K562 (cell line): ENCODE data around the gene SNRPA. TPM values are rescaled to one million over a fixed set of nuclear protein-coding genes. Genes with fewer than 3 reads are reported as not detected.

Source experiments
- EHMT2 ChIP-seq: fragments of 450-650 bp; IDR thresholded peaks from 2 replicates; pipeline ENCODE4 v1.6.1; 2018; ENCODE audit warnings: antibody characterized with exemption
- EP300 ChIP-seq: IDR thresholded peaks from 2 replicates; pipeline ENCODE4 v1.6.1; 2012; ENCODE audit warnings: low read length, improper control_type of control experiment
- HNRNPUL1 ChIP-seq: fragments of 200-400 bp; formaldehyde crosslinking; IDR thresholded peaks from 2 replicates; pipeline ENCODE4 v1.6.1; 2017; ENCODE audit warnings: low read length
- ILF3 ChIP-seq: fragments of 450-650 bp; IDR thresholded peaks from 2 replicates; pipeline ENCODE4 v1.6.1; 2018; ENCODE audit warnings: antibody characterized with exemption, mild to moderate bottlenecking, moderate library complexity, borderline replicate concordance
- MNT ChIP-seq, 2 experiments: fragments of 450-650 bp; conservative IDR thresholded peaks; 2 replicates each; pipeline ENCODE4 v1.6.1; 2017; ENCODE audit warnings: mild to moderate bottlenecking in 2 of 2, moderate library complexity in 2 of 2
- PHF20 ChIP-seq: fragments of 450-650 bp; IDR thresholded peaks from 2 replicates; pipeline ENCODE4 v1.6.1; 2018; ENCODE audit not compliant: partially characterized antibody
- PKNOX1 ChIP-seq: fragments of 450-650 bp; IDR thresholded peaks from 2 replicates; pipeline ENCODE4 v1.6.1; 2016
- POLR3G ChIP-seq: IDR thresholded peaks from 2 replicates; pipeline ENCODE4 v1.6.1; 2011; ENCODE audit not compliant: insufficient read length, insufficient replicate concordance; ENCODE audit errors: extremely low read depth
- RFX7 ChIP-seq: fragments of 250-450 bp; sonication (Bioruptor Pico); IDR thresholded peaks from 2 replicates; pipeline ENCODE4 v1.5.1; 2021; ENCODE audit warnings: mild to moderate bottlenecking
- RHOXF2B ChIP-seq: fragments of 250-450 bp; sonication (Bioruptor Pico); conservative IDR thresholded peaks from 2 replicates; pipeline ENCODE4 v1.5.1; 2021
- SPI1 ChIP-seq: IDR thresholded peaks from 2 replicates; pipeline ENCODE4 v1.6.1; 2011; ENCODE audit warnings: low read depth, low read length, control low read depth, borderline replicate concordance
- YY1 ChIP-seq, 3 experiments: IDR thresholded peaks; 2 replicates each; pipeline ENCODE4 v1.6.1; 2011; ENCODE audit warnings: low read length in 2 of 3, mild to moderate bottlenecking in 2 of 3, moderate library complexity in 2 of 3, borderline replicate concordance in 1 of 3, control low read depth in 1 of 3, low read depth in 1 of 3; ENCODE audit not compliant: insufficient read depth in 3 of 3, insufficient replicate concordance in 2 of 3, control insufficient read depth in 1 of 3, insufficient read length in 1 of 3; ENCODE audit errors: extremely low read depth in 1 of 3
- ZBTB26 ChIP-seq: fragments of 450-650 bp; formaldehyde crosslinking; IDR thresholded peaks from 2 replicates; pipeline ENCODE4 v1.4.0; 2022; ENCODE audit warnings: missing genetic modification characterization
- ZNF274 ChIP-seq: IDR thresholded peaks from 2 replicates; pipeline ENCODE4 v1.6.1; 2011; ENCODE audit warnings: low read depth, mild to moderate bottlenecking, low read length, moderate library complexity, borderline replicate concordance
- ZNF449 ChIP-seq: fragments of 250-450 bp; sonication (Bioruptor Pico); IDR thresholded peaks from 2 replicates; pipeline ENCODE4 v1.8.0; 2022; ENCODE audit warnings: moderate library complexity, mild to moderate bottlenecking, inconsistent platforms
- ZNF589 ChIP-seq: fragments of 200-800 bp; sonication (Bioruptor generic); IDR thresholded peaks from 2 replicates; pipeline ENCODE4 v1.6.1; 2016; ENCODE audit warnings: low read depth, missing genetic modification characterization, missing compliant biosample characterization
- ZNF592 ChIP-seq: fragments of 450-650 bp; IDR thresholded peaks from 2 replicates; pipeline ENCODE4 v1.6.1; 2017; ENCODE audit warnings: antibody characterized with exemption, mild to moderate bottlenecking
- ZZZ3 ChIP-seq: fragments of 450-650 bp; IDR thresholded peaks from 2 replicates; pipeline ENCODE4 v1.6.1; 2016; ENCODE audit warnings: antibody characterized with exemption, mild to moderate bottlenecking, moderate library complexity
- polyA plus RNA-seq, 8 experiments: library from polyadenylated mRNA; depleted of rRNA in 4 of 8; stranded (reverse) in 5 of 8; unstranded in 3 of 8; fragments of >200 nt; fragmentation: Nextera tagmentation in 2 of 8; fragmentation: Illumina TruSeq in 1 of 8; extraction: Ambion mirVana in 2 of 8; extraction: Trizol in 1 of 8; gene quantifications; 2 replicates each; pipeline versions ENCODE4 v1.2.1 to v1.2.3, GENCODE V29; 2011 to 2014; ENCODE audit warnings: inconsistent platforms in 1 of 8, missing spikeins in 1 of 8
- total RNA-seq, 7 experiments: library from RNA; depleted of rRNA in 6 of 7; stranded (reverse); fragments of >200 nt in 6 of 7; fragmentation: Illumina TruSeq in 2 of 7; extraction: Trizol in 2 of 7; gene quantifications; 2 replicates each; pipeline versions ENCODE4 v1.2.1 to v1.2.3, GENCODE V29; 2011 to 2021; ENCODE audit warnings: low replicate concordance in 1 of 7

The SNRPA gene
- total and polyA plus RNA-seq, 9 of the 15 experiments (the other 6 are each of a cell fraction or from before 2014, with no cell fraction given) = 16.3 to 311 (median 193) TPM

- TF ChIP-seq RHOXF2B (CRISPR knock-in tag) (no peak), PKNOX1 (peak; percentile 83), HNRNPUL1 (no peak), ZNF449 (CRISPR knock-in tag) (no peak), SPI1 (no peak), ZNF274 (no peak), ZZZ3 (no peak), ILF3 (no peak), EHMT2 (no peak), MNT (conservative IDR thresholded peaks at IDR 0.05) (peak in 1 of 2 experiments; percentile 67; a peak in 3 of 4 replicates), ZNF592 (peak; percentile 84), POLR3G (no peak), ZBTB26 (CRISPR knock-in tag) (peak; percentile 48; the same call in 1 of the 2 replicates), PHF20 (peak; percentile 55), YY1 (IDR thresholded peaks at IDR 0.05; ENCODE audit: borderline replicate concordance in 1 of 3, control insufficient read depth in 1 of 3, extremely low read depth in 1 of 3, insufficient read depth in 3 of 3, insufficient read length in 1 of 3, insufficient replicate concordance in 2 of 3, low read depth in 1 of 3, low read length in 2 of 3) (peak in 1 of 3 experiments; percentile 25), RFX7 (CRISPR knock-in tag) (no peak), ZNF589 (CRISPR knock-in tag) (no peak), EP300 (peak; percentile 17; the same call in 1 of the 2 replicates)
Measured at GRCh38 chr19:40702337-40703012, 48.5 kb upstream of the SNRPA start (continued).
